ENCODE results near the gene UMAD1.

Gene UMAD1

DNA sequence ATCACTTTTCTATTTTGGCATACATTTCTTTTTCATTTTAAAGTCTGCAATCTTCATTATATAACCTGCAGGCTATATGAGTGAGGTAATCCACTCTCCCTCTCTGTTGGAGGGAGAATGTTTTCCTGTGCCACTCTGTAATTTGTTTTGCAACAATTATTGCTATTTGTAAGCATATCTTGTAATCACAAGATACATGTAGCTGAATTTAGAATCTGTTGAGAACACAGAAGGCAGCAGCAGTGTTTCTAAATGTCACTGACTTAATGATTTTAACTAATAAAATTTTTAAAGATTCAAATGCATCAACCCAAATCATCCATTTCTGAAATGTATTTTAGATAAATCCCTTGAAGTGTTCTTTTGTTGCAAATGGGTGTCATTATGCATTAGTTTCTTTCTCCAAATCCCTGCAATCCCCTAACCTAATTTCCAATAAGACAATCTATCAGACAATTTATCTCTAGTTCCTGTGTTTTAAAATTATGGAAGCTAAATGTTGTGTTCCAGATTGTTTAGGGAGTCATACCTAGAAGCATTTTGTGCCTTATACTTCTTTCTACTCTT is 19.8 kb upstream of the UMAD1 start:
- Histone ChIP-seq H3K9ac (ENCODE audit: low read depth, low read length) (no peak overlapping the region), H3K27me3 (ENCODE audit: control insufficient read depth, insufficient read depth, low read length) (no peaks in the 10 kb centered on the region), H3K36me3 (ENCODE audit: control insufficient read depth, insufficient read depth, low read length) (no peaks in the 10 kb centered on the region), H3K9me3 (ENCODE audit: control insufficient read depth, insufficient read depth, low read length) (no peaks in the 10 kb centered on the region), H3K4me1 (ENCODE audit: control insufficient read depth, insufficient read depth, low read length) (no peaks in the 10 kb centered on the region), H3K4me3 (ENCODE audit: low read depth, low read length) (no peak overlapping the region)

DNA sequence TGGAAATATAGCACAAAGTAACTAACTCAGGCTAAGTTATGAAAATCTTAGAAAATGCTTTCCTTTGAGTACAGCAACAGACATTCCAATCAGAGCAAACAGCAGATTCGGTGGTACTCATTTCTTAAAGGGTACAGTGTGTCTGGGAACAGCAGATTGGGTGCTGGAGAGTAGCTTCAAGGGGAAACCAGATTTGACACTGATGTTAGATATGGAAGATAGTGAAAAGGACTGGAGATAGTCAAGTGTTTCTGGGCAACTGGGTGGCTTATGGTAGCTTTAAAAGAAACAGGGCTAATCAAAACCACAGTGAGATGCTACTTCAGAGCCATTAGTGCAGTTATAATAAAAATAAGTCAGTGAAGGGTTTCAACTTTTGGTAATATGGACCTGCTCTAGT is 12.1 kb upstream of the UMAD1 start:
- no peaks in the 10 kb centered on the region for H3K27me3 ChIP-seq (ENCODE audit: control insufficient read depth, insufficient read depth, low read length)
- no peaks in the 10 kb centered on the region for H3K4me1 ChIP-seq (ENCODE audit: control insufficient read depth, insufficient read depth, low read length)
- H3K9ac ChIP-seq (ENCODE audit: low read depth, low read length): no peak overlapping the region
- no peaks in the 10 kb centered on the region for H3K9me3 ChIP-seq (ENCODE audit: control insufficient read depth, insufficient read depth, low read length)
- no peak overlapping the region for H3K4me3 ChIP-seq (ENCODE audit: low read depth, low read length)
- H3K36me3 ChIP-seq (ENCODE audit: control insufficient read depth, insufficient read depth, low read length): no peaks in the 10 kb centered on the region

DNA sequence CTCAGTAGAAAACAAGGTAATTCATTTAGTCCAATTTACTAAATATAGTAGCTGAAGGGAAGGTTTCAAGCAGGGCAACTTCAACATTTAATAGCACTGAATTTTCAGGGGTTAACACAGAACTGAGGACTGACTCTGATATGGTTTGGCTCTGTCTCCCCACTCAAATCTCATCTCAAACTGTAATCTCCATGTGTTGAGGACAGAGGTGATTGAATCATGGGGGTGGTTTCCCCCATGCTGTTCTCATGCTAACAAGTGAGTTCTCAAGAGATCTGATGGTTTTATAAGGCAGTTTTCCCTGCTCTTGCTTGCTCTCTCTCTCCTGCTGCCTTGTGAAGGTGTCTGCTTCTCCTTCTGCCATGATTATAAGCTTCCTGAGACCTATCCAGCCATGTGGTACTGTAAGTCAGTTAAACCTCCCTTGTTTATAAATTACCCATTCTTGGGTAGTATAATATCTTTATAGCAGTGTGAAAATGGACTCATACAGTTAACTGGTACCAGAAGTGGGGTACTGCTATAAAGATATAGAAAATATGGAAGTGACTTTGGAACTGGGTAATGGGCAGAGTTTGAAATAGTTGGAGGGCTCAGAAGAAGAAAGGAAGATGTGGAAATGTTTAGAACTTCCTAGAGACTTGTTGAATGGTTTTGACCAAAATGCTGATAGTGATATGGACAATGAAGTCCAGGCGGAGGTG is 9.8 kb upstream of the UMAD1 start:
- Histone ChIP-seq H3K4me1 (ENCODE audit: control insufficient read depth, insufficient read depth, low read length) (no peaks in the 10 kb centered on the region), H3K9ac (ENCODE audit: low read depth, low read length) (no peak overlapping the region), H3K4me3 (ENCODE audit: low read depth, low read length) (no peak overlapping the region), H3K9me3 (ENCODE audit: control insufficient read depth, insufficient read depth, low read length) (no peaks in the 10 kb centered on the region), H3K36me3 (ENCODE audit: control insufficient read depth, insufficient read depth, low read length) (no peaks in the 10 kb centered on the region), H3K27me3 (ENCODE audit: control insufficient read depth, insufficient read depth, low read length) (no peaks in the 10 kb centered on the region)

DNA sequence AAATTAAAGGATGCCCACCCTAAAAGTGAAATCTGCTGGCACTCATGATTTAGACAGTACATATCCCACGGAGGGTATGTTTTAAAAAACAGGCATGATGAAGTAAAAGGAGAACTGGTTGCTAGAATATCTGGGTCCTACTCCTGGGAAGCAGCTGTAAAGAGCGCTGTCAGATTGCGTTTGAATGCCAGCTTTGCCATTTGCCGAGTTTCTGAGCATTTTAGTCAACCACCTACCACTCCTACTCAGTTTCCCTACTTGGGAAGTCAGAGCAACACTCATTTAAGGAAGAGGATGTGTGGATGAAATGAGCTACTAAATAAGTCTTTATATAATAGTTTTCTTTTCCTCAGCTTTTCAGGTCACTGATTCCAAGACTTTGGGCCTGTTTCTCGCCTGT is 1.1 kb upstream of the UMAD1 start:
- Histone ChIP-seq H3K27me3 (ENCODE audit: control insufficient read depth, insufficient read depth, low read length) (no peaks in the 10 kb centered on the region), H3K9ac (ENCODE audit: low read depth, low read length) (peak overlapping the region; percentile 55), H3K9me3 (ENCODE audit: control insufficient read depth, insufficient read depth, low read length) (no peaks in the 10 kb centered on the region), H3K36me3 (ENCODE audit: control insufficient read depth, insufficient read depth, low read length) (no peaks in the 10 kb centered on the region), H3K4me1 (ENCODE audit: control insufficient read depth, insufficient read depth, low read length) (no peaks in the 10 kb centered on the region), H3K4me3 (ENCODE audit: low read depth, low read length) (peak overlapping the region; percentile 88)

DNA sequence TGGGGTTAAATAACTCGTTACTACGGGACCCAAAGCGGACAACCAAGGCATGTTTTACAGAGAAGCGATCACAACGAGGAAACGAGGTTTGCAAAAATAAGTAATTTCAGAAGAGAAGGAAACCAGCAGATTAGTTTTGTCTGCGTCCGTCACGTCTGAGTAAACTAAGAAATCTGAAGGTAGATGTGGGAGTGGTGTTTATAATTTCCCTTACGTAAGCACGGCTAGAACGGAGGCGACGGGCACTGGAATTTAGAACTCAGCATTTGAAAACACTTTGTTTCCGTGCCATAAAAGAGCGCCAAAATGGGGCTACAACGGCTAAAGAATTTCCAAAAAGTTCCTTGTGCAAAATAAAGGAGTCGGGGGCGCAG is 718 bp upstream of the UMAD1 start:
- no peaks in the 10 kb centered on the region for H3K27me3 ChIP-seq (ENCODE audit: control insufficient read depth, insufficient read depth, low read length)
- H3K36me3 ChIP-seq (ENCODE audit: control insufficient read depth, insufficient read depth, low read length): no peaks in the 10 kb centered on the region
- H3K4me1 ChIP-seq (ENCODE audit: control insufficient read depth, insufficient read depth, low read length): no peaks in the 10 kb centered on the region
- no peaks in the 10 kb centered on the region for H3K9me3 ChIP-seq (ENCODE audit: control insufficient read depth, insufficient read depth, low read length)
- H3K9ac ChIP-seq (ENCODE audit: low read depth, low read length): peak overlapping the region; percentile 55
- H3K4me3 ChIP-seq (ENCODE audit: low read depth, low read length): peak overlapping the region; percentile 88

DNA sequence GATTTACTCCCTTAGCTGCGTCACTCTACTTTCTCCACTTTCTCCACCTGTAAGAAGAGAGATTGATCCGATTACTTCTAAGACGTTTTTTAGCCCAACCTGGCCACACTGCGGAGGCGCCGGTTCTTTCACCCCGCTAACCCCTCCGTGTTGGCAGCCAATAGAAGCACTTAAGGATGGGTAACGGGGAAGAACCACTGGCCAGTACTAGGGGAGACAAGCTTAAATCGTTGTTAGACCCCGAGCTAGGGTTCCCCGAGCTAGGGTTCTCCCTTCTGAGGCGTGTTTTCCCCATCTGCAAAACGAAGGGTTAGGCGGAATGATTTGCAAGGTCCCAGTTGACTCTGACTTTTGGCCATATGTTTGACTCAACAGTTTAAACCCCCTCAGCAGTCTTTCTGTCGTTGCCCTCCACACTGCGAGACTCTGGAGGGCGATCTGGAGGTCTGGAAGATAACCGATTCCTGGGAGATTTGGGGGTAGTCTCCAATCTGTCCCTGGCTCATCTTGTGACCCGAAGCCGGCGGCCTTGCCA is 644 bp downstream of the UMAD1 start:
- Histone ChIP-seq H3K4me1 (ENCODE audit: control insufficient read depth, insufficient read depth, low read length) (no peaks in the 10 kb centered on the region), H3K27me3 (ENCODE audit: control insufficient read depth, insufficient read depth, low read length) (no peaks in the 10 kb centered on the region), H3K36me3 (ENCODE audit: control insufficient read depth, insufficient read depth, low read length) (no peaks in the 10 kb centered on the region), H3K4me3 (ENCODE audit: low read depth, low read length) (peak overlapping the region; percentile 95), H3K9me3 (ENCODE audit: control insufficient read depth, insufficient read depth, low read length) (no peaks in the 10 kb centered on the region), H3K9ac (ENCODE audit: low read depth, low read length) (peak overlapping the region; percentile 74)

DNA sequence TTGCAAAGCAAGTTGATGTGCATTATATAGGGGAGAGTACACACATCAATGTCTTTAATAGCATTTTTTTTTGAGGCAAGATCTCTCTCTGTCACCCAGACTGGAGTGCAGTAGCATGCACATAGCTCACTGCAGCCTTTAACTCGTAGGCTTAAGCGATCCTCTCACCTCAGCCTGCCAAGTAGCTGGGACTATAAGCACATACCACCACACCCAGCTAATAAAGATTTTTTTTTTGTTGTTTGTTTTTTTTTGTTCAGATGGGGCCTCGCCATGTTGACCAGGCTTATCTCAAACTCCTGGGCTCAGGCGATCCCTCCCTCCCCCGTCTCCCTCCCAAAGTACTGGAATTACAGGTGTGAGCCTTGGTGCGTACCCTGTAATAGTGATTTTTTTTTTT is 1.5 kb downstream of the UMAD1 start:
- Histone ChIP-seq H3K4me1 (ENCODE audit: control insufficient read depth, insufficient read depth, low read length) (no peaks in the 10 kb centered on the region), H3K9me3 (ENCODE audit: control insufficient read depth, insufficient read depth, low read length) (no peaks in the 10 kb centered on the region), H3K27me3 (ENCODE audit: control insufficient read depth, insufficient read depth, low read length) (no peaks in the 10 kb centered on the region), H3K4me3 (ENCODE audit: low read depth, low read length) (peak overlapping the region; percentile 95), H3K9ac (ENCODE audit: low read depth, low read length) (no peak overlapping the region), H3K36me3 (ENCODE audit: control insufficient read depth, insufficient read depth, low read length) (no peaks in the 10 kb centered on the region)

DNA sequence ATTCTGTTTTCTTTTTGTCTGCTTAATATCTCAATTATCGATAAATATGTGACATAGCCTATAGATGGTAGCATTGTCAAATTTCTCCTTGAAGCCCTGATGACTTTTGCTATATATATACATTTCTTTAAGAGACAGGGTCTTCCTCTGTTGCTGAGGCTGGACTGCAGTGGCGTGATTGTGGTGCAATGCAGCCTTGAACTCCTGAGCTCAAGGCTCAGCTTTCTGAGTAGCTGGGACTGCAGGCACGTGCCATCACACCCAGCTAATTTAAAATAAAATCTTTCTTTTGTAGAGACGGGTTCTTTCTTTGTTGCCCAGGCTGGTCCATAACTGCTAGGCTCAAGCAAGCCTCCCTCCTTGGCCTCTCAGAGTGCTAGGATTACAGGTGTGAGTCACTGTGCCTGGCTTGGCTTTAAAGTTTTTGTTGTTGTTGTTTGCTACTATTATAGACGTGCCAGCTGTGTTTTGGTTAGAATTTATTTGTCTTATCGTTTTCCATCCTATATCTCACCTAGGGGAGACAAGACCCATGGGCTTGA is 7.0 kb downstream of the UMAD1 start:
- Histone ChIP-seq H3K27me3 (ENCODE audit: control insufficient read depth, insufficient read depth, low read length) (no peaks in the 10 kb centered on the region), H3K4me1 (ENCODE audit: control insufficient read depth, insufficient read depth, low read length) (no peaks in the 10 kb centered on the region), H3K9me3 (ENCODE audit: control insufficient read depth, insufficient read depth, low read length) (no peaks in the 10 kb centered on the region), H3K4me3 (ENCODE audit: low read depth, low read length) (no peak overlapping the region), H3K36me3 (ENCODE audit: control insufficient read depth, insufficient read depth, low read length) (no peaks in the 10 kb centered on the region), H3K9ac (ENCODE audit: low read depth, low read length) (no peak overlapping the region)

DNA sequence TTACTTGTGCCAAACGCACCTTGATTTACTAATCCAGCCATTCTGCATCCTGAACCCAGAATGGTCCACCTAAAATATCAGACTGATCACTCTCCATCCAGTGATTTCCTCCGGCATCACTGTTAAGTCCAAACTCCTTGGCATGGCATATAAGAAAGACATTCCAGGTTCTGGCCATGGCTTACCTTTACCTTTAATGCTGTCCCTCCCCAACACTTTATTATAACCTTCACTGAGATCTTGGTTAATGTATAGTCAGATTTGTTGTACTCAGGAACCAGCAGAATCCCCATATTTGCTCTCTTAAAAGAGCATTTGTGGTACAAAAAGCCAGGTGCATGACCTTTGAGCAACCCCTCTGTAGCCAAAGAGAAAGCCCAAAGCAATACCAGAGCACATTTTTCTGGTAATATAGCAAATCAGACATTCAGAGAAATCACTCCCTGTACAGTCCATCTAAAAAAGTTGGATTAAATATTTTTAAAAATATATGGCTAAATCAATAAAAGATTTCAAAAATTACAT is 10.2 kb downstream of the UMAD1 start:
- H3K9me3 ChIP-seq (ENCODE audit: control insufficient read depth, insufficient read depth, low read length): no peaks in the 10 kb centered on the region
- no peak overlapping the region for H3K9ac ChIP-seq (ENCODE audit: low read depth, low read length)

DNA sequence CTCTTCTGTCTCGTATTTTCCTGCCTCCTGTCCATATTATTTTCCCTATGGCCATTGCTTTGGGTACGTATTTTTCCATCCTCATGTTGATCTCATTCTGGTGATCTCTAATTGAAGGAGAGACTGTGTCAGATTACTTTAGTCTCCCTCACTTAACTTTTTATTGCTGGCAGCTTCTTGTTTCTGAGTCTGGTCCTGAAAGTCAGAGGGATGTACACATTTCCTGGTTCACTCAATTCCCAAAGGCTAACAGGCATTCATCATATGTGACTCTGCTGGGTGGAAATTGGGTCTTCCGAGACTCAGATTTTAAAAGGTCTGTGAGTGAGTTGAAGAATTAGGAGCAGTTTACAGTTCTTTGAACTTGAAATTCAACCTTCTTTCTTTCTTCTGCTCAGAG is 10.9 kb downstream of the UMAD1 start:
- H3K4me1 ChIP-seq (ENCODE audit: control insufficient read depth, insufficient read depth, low read length): no peaks in the 10 kb centered on the region
- H3K27me3 ChIP-seq (ENCODE audit: control insufficient read depth, insufficient read depth, low read length): no peaks in the 10 kb centered on the region
- peak overlapping the region; percentile 17 for H3K9ac ChIP-seq (ENCODE audit: low read depth, low read length)
- no peak overlapping the region for H3K4me3 ChIP-seq (ENCODE audit: low read depth, low read length)
- H3K36me3 ChIP-seq (ENCODE audit: control insufficient read depth, insufficient read depth, low read length): no peaks in the 10 kb centered on the region
- no peaks in the 10 kb centered on the region for H3K9me3 ChIP-seq (ENCODE audit: control insufficient read depth, insufficient read depth, low read length)

More for the DNA sequence above, 10.2 kb downstream of the UMAD1 start:
- Histone ChIP-seq H3K4me1 (ENCODE audit: control insufficient read depth, insufficient read depth, low read length) (no peaks in the 10 kb centered on the region), H3K36me3 (ENCODE audit: control insufficient read depth, insufficient read depth, low read length) (no peaks in the 10 kb centered on the region), H3K4me3 (ENCODE audit: low read depth, low read length) (no peak overlapping the region), H3K27me3 (ENCODE audit: control insufficient read depth, insufficient read depth, low read length) (no peaks in the 10 kb centered on the region)

DNA sequence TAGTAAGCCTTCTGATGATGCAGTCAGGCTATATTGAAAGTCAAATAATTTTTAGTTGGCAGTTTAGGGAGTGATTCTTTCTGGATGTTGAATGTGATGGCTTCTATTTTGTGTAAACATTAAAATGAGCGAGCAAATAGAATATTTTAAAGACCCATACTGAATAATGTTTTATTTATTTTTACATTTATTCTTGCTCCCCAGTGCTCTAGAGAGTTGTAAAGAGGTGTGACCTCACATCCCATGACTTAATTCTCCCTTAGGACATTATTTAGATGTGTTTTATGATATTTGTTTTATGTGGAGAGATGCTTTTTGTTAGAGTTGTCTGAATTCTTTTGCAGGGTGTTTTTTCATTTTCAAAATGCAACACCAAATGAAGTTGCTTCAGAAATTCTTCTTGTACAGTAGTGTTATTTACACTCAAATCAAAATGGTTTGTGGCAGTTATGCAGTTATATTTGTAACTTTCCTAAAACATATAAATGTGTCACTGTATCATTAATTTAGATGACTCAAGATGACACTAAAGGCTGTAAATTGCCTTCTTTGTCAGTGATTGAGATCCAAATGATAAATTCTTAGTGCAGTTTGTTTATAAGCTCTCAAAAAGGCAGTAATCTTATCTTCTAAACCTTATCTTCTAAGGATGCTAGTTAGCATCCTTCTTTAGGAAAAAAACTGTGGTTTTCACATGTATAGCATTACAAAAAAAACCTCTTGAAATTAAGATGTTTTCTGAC is 12.4 kb downstream of the UMAD1 start:
- H3K36me3 ChIP-seq (ENCODE audit: control insufficient read depth, insufficient read depth, low read length): no peaks in the 10 kb centered on the region
- no peaks in the 10 kb centered on the region for H3K4me1 ChIP-seq (ENCODE audit: control insufficient read depth, insufficient read depth, low read length)
- H3K9ac ChIP-seq (ENCODE audit: low read depth, low read length): no peak overlapping the region
- H3K27me3 ChIP-seq (ENCODE audit: control insufficient read depth, insufficient read depth, low read length): no peaks in the 10 kb centered on the region
- H3K4me3 ChIP-seq (ENCODE audit: low read depth, low read length): no peak overlapping the region
- H3K9me3 ChIP-seq (ENCODE audit: control insufficient read depth, insufficient read depth, low read length): no peaks in the 10 kb centered on the region

Data from iPS-15b (cell line).